GM19238 (cell line): ENCODE data around the gene GPLD1.
"Not testable (repeated sequence)": the region's sequence is repeated elsewhere in the genome, so short reads cannot be mapped to it uniquely, and the experiment has no call there.

Experiments
- DNase-seq: peaks from one replicate; pipeline ENCODE4 v3.0.0; 2011; ENCODE audit warnings: low spot score; ENCODE audit not compliant: insufficient read length

Gene GPLD1

GRCh38 chr6:24419526-24419925, 69.9 kb downstream of the GPLD1 start:
- no peak for DNase-seq

- no peak for DNase-seq
Observed at GRCh38 chr6:24415753-24416152, 73.6 kb downstream of the GPLD1 start.

- not testable (repeated sequence) for DNase-seq
Observed at GRCh38 chr6:24414531-24414930, 74.8 kb downstream of the GPLD1 start.

- DNase-seq, result no peak
Observed at GRCh38 chr6:24412294-24412693, 77.1 kb downstream of the GPLD1 start.

- DNase-seq, result no peak
Observed at GRCh38 chr6:24410622-24411021, 78.8 kb downstream of the GPLD1 start.

GRCh38 chr6:24408719-24409410, 80.5 kb downstream of the GPLD1 start:
- peak; percentile 19 for DNase-seq

- no peak for DNase-seq
Observed at GRCh38 chr6:24405262-24405661, 84.1 kb downstream of the GPLD1 start.

- no peak for DNase-seq
Observed at GRCh38 chr6:24403501-24403824, 85.9 kb downstream of the GPLD1 start.

GRCh38 chr6:24402697-24403500, 86.5 kb downstream of the GPLD1 start, which contains the start of gene MRS2:
Gene MRS2, plus strand, starts transcription at chr6:24402936. Its CDS starts 111 bp downstream, at chr6:24403047.
- DNase-seq, result peak; percentile 67

- DNase-seq, result no peak
Observed at GRCh38 chr6:24401458-24401857, 87.9 kb downstream of the GPLD1 start.

- DNase-seq, result not testable (repeated sequence)
Observed at GRCh38 chr6:24400045-24401039, 89.0 kb downstream of the GPLD1 start.

- DNase-seq, result no peak
Observed at GRCh38 chr6:24397631-24398030, 91.7 kb downstream of the GPLD1 start.

GRCh38 chr6:24396824-24397223, 92.6 kb downstream of the GPLD1 start:
- no peak for DNase-seq

GRCh38 chr6:24394780-24395437, 94.5 kb downstream of the GPLD1 start:
- no peak for DNase-seq

GRCh38 chr6:24394061-24394779, 95.2 kb downstream of the GPLD1 start:
- no peak for DNase-seq

GRCh38 chr6:24391756-24392405, 97.5 kb downstream of the GPLD1 start:
- peak; percentile 17 for DNase-seq

GRCh38 chr6:24391208-24391607, 98.2 kb downstream of the GPLD1 start:
- DNase-seq, result no peak

- DNase-seq, result no peak
Observed at GRCh38 chr6:24387818-24388217, 101.6 kb downstream of the GPLD1 start.

GRCh38 chr6:24385536-24386269, 103.7 kb downstream of the GPLD1 start:
- no peak for DNase-seq
